ENCODE measurements around the gene SPATA31D4.
"Not testable (repeated sequence)": the region's sequence is repeated elsewhere in the genome, so short reads cannot be mapped to it uniquely, and the experiment has no call there.

Gene SPATA31D4

DNA sequence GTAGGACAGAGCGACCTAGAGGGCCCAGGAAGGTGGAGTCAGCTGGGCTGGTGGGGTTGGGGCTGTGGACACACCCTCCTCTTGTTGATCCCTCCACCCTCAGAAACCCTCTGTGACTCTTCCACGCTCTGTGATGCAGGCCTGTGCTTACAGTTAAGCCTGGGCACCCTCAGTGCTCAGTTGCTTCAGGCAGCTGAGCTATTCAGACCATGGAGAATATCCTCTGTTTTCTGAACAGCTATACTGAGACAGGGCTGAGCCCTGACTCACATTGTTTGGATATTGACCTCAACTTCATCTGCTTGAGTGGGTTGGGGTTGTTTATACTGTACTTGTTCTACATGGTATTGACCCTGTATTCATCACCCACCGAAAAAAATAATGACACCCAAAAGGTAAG is at the start of gene SPATA31D4:
Gene SPATA31D4 (plus strand): TSS at position 124 of the 400 bp plus-strand sequence. CDS start 86 bp downstream, at position 210.
- H3K27me3 ChIP-seq (ENCODE audit: insufficient read depth, low read depth, severe bottlenecking); H3K9me3 ChIP-seq (ENCODE audit: severe bottlenecking); H3K27ac ChIP-seq; DNase-seq; H3K4me3 ChIP-seq (ENCODE audit: low read depth, low read length); H3K36me3 ChIP-seq: not testable (repeated sequence)

GRCh38 chr9:81878530-81878929 is 49.7 kb upstream of the SPATA31D4 start:
- Histone ChIP-seq H3K9me3 (ENCODE audit: severe bottlenecking) (no peaks in the 10 kb centered on the region), H3K27ac (no peak overlapping the region), H3K27me3 (ENCODE audit: insufficient read depth, low read depth, severe bottlenecking) (no peaks in the 10 kb centered on the region), H3K36me3 (no peaks in the 10 kb centered on the region), H3K4me3 (ENCODE audit: low read depth, low read length) (no peak overlapping the region)
- TF ChIP-seq, protein P1, sequence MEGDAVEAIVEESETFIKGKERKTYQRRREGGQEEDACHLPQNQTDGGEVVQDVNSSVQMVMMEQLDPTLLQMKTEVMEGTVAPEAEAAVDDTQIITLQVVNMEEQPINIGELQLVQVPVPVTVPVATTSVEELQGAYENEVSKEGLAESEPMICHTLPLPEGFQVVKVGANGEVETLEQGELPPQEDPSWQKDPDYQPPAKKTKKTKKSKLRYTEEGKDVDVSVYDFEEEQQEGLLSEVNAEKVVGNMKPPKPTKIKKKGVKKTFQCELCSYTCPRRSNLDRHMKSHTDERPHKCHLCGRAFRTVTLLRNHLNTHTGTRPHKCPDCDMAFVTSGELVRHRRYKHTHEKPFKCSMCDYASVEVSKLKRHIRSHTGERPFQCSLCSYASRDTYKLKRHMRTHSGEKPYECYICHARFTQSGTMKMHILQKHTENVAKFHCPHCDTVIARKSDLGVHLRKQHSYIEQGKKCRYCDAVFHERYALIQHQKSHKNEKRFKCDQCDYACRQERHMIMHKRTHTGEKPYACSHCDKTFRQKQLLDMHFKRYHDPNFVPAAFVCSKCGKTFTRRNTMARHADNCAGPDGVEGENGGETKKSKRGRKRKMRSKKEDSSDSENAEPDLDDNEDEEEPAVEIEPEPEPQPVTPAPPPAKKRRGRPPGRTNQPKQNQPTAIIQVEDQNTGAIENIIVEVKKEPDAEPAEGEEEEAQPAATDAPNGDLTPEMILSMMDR (IDR thresholded peaks at IDR 0.05; ENCODE audit: low read depth, low read length), result no peak
- DNase-seq, result no peak

- Histone ChIP-seq H3K4me3 (ENCODE audit: low read depth, low read length) (no peak overlapping the region), H3K36me3 (no peaks in the 10 kb centered on the region), H3K27me3 (ENCODE audit: insufficient read depth, low read depth, severe bottlenecking) (no peaks in the 10 kb centered on the region), H3K9me3 (ENCODE audit: severe bottlenecking) (no peaks in the 10 kb centered on the region), H3K27ac (no peak overlapping the region)
- TF ChIP-seq, protein P1 (IDR thresholded peaks at IDR 0.05; ENCODE audit: low read depth, low read length), result no peak
- DNase-seq, result no peak
Measured at GRCh38 chr9:81879501-81879916, 48.7 kb upstream of the SPATA31D4 start.

- no peaks in the 10 kb centered on the region for H3K9me3 ChIP-seq (ENCODE audit: severe bottlenecking)
- no peak overlapping the region for H3K4me3 ChIP-seq (ENCODE audit: low read depth, low read length)
- H3K27ac ChIP-seq, result no peak overlapping the region
- DNase-seq, result no peak
- TF ChIP-seq, protein P1 (IDR thresholded peaks at IDR 0.05; ENCODE audit: low read depth, low read length), result no peak
- no peaks in the 10 kb centered on the region for H3K36me3 ChIP-seq
- no peaks in the 10 kb centered on the region for H3K27me3 ChIP-seq (ENCODE audit: insufficient read depth, low read depth, severe bottlenecking)
Measured at GRCh38 chr9:81885602-81886001, 42.6 kb upstream of the SPATA31D4 start.

DNA sequence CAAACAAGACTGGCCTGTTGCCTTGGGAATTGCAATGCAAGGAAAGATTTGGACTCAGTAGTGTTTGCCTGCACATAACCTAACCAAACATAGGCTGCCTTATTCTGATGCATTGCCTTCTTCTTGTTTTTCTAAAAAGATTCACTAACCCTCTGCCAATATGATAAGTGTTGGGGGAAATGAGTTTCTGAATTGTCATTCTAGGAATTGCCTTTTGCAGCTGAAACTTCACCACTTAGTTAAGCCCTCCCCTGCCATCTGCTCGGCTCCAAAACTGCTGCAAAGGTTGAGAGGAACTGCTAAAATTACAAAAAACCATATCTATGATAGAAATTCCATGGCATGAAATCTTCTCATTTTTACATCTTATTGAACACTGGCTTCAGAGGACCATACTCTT is 41.6 kb upstream of the SPATA31D4 start:
- no peak for DNase-seq
- no peaks in the 10 kb centered on the region for H3K9me3 ChIP-seq (ENCODE audit: severe bottlenecking)
- no peak overlapping the region for H3K27ac ChIP-seq
- H3K36me3 ChIP-seq, result no peaks in the 10 kb centered on the region
- H3K4me3 ChIP-seq (ENCODE audit: low read depth, low read length), result no peak overlapping the region
- TF ChIP-seq, protein P1 (IDR thresholded peaks at IDR 0.05; ENCODE audit: low read depth, low read length), result no peak
- no peaks in the 10 kb centered on the region for H3K27me3 ChIP-seq (ENCODE audit: insufficient read depth, low read depth, severe bottlenecking)

- DNase-seq, result no peak
- Histone ChIP-seq H3K4me3 (ENCODE audit: low read depth, low read length) (no peak overlapping the region), H3K27ac (no peak overlapping the region), H3K27me3 (ENCODE audit: insufficient read depth, low read depth, severe bottlenecking) (no peaks in the 10 kb centered on the region), H3K36me3 (no peaks in the 10 kb centered on the region), H3K9me3 (ENCODE audit: severe bottlenecking) (no peaks in the 10 kb centered on the region)
- TF ChIP-seq, protein P1 (IDR thresholded peaks at IDR 0.05; ENCODE audit: low read depth, low read length), result no peak
Measured at GRCh38 chr9:81890104-81890503, 38.1 kb upstream of the SPATA31D4 start.

All from WERI-Rb-1 (cell line).